ENCODE measurements around the gene PYURF.

PYURF gene, protein sequence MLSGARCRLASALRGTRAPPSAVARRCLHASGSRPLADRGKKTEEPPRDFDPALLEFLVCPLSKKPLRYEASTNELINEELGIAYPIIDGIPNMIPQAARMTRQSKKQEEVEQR

DNA sequence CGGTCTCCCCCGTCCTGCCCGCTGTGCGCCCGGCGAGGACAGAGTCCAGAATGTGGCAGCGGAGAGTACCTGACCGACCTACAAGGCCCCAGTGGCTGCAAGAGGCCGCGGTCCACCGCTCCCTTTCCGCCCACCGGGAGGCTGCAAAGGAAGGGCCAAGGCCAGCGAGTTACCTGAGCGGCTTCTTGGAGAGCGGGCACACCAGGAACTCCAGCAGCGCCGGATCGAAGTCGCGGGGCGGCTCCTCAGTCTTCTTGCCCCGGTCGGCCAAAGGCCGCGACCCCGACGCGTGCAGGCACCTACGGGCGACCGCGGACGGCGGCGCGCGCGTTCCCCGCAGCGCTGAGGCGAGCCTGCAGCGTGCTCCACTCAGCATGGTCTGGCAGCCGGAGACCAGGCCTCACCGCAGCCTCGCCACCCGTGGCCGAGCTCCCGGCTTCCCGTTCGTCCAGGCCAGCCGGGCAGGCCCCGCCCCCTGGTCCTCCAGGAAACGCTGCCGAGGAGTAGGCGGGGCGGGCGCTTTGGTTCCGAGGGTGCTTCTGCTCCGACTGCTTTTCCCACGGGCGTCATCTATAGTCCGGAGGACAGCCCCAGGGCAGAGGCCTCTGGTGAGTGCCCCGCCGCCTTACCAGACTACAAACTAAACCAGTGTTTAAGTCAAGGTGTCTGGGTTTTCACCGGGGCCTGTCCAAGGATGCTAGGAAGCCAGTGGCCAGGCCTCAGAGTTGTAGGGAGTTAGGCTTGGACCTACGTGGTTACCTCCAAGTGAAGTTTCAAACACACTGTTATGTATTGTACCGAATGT is at the start of gene PYURF:
TSS of gene PYURF (minus strand) at position 452 of the 805 bp plus-strand sequence. CDS start at position 376, 76 bp downstream.
- DNase-seq (ENCODE audit: low read depth), result peak; percentile 61

DNA sequence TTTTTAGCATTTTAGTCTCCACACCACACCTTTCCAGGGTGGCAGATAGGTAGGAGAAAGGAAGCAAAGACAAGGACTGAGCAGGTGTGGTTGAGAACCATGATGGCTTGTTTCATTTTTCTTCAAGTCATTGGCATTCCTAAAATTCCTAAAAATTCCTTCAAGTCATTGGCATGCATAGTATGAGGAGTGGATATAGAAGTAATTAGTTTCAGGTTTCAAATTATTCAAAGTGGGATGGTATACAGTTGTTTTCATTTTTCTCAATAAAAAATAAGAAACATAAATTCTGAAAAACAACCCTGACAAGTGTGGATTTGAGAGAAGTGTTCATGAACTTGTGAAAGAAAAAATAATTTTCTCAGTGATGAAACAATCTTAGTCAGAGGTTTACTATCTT is 46.4 kb upstream of the PYURF start:
- no peak for DNase-seq (ENCODE audit: low read depth)

DNA sequence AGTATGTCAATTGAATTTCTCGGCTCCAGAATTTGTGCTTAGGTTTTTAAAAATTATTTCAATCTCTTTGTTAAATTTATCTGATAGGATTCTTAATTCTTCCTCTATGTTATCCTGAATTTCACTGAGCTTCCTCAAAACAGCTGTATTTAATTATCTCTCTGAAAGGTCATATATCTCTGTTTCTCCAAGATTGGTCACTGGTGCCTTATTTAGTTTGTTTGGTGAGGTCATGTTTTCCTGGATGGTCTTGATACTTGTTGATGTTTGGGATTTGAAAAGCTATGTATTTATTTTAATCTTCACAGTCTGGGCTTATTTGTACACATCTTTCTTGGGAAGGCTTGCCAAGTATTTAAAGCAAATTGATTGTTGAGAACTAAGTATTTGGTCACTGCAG is 44.0 kb upstream of the PYURF start:
- DNase-seq (ENCODE audit: low read depth), result no peak

DNA sequence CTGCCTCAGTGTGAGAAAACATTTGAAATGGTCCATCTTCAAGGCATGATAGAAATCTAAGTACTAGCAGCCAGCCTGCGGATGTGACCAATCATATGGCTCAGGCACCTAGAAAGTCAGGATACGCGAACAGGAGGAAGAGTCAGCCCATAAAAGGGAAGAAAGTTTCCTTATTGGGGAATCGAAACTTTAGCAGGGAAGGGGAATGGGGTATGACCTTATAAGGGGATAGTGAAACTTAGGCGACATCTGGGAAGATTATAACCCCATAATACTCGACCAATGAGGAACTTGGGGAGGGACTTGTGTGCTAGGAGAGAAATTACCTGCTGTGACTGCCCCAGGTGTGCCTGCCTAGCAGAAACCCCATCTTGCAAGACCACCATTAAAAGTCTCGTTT is 26.2 kb upstream of the PYURF start:
- no peak for DNase-seq (ENCODE audit: low read depth)

DNA sequence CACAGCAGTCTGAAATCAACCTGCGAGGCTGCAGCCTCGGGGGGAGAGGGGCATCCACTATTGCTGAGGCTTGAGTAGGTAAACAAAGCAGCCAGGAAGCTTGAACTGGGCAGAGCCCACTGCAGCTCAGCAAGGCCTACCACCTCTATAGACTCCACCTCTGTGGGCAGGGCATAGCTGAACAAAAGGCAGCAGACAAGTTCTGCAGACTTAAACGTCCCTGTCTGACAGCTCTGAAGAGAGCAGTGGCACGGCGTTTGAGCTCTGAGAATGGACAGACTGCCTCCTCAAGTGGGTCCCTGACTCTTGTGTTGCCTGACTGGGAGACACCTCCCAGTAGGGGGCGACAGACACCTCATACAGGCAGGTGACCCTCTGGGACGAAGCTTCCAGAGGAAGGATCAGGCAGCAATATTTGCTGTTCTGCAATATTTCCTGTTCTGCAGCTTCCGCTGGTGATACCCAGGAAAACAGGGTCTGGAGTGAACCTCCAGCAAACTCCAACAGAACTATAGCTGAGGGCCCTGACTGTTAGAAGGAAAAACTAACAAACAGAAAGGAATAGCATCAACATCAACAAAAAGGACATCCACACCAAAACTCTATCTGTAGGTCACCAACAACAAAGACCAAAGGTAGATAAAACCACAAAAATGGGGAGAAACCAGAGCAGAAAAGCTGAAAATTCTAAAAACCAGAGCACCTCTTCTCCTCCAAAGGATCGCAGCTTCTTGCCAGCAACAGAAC is 15.9 kb upstream of the PYURF start:
- peak; percentile 47 for DNase-seq (ENCODE audit: low read depth)

DNA sequence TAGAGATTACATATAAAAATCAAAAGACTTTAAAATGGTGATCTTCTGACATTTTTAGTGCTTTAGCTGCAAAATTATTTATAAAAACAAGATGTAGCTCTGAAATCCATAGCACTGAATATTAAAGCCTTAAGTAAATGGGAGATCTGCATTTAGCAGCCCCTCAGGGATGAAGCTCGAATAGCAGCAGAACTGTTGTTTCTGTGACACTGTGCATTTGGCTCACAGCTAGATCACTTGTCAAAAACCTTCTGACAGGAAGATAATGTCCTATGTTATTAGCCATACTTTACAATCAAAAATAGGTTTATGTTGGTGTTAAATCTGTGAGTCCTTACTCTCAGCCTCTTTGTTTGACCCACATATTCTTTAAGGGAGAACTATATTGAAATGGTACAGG is 14.1 kb upstream of the PYURF start:
- no peak for DNase-seq (ENCODE audit: low read depth)

DNA sequence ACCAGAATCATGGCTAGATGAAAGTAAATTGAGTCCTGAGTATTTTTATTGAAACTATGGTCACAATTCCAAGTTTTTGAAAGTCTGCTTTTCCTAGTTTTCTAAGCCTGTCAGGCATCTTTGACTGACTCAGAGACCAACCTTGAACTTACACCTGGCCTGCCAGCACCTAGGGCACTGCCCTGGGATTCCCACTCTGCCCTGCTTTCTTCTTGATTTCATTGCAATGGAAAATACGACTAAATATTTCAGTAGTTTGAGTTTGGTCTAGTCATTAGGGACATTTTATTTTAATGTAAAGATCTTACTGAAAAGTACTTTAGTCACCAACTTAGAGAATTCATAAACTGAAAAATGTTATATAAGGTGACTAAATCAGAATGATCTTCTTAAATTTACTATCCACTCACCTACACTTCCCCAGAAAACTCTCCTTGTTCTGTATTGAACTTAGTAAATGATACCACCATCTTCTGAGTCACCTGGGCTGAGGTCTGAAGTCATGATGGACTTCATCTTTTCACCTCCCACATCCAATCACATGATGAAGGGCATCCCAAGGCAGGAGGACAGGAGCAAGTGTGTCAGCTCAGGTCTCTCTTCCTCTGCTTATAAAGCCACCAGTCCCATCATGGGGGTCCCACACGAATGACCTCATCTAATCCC is 11.6 kb upstream of the PYURF start:
- DNase-seq (ENCODE audit: low read depth), result no peak

DNA sequence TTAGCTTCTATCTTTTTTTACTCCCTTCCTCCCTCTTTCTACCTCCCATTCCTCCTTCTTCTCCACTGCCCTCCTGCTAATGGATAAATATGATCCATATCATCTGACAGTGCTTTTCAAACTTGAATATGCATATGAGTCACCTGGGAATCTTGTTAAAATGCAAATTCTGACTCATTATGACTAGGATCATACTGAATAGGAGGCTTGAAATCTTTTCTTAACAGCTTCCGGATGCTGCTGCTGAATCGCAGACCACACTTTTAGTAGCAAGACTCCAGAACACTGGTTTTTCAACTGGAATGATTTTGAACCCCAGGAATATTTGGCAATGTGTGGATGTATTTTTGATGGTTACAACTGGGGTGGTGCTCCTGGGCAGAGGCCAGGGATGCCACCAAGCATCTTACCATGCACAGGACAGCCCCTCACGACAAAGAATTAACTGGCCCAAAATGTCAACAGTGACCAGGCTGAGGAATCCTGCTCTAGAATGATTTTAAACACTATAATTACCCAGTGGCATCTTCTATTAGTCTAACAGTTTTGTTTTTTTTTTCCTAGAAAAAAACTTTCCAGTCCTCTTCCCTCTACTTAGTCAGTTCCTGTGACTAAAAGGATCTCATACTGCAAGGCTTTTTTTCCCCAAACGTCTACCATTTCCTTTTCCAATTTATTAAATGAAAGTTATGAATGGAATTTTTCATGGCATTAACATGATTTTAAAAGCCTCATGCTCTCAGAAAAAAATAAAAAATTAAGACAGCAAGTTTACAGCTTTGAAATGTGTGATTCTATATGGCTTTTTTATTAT is 10.6 kb upstream of the PYURF start:
- no peak for DNase-seq (ENCODE audit: low read depth)

DNA sequence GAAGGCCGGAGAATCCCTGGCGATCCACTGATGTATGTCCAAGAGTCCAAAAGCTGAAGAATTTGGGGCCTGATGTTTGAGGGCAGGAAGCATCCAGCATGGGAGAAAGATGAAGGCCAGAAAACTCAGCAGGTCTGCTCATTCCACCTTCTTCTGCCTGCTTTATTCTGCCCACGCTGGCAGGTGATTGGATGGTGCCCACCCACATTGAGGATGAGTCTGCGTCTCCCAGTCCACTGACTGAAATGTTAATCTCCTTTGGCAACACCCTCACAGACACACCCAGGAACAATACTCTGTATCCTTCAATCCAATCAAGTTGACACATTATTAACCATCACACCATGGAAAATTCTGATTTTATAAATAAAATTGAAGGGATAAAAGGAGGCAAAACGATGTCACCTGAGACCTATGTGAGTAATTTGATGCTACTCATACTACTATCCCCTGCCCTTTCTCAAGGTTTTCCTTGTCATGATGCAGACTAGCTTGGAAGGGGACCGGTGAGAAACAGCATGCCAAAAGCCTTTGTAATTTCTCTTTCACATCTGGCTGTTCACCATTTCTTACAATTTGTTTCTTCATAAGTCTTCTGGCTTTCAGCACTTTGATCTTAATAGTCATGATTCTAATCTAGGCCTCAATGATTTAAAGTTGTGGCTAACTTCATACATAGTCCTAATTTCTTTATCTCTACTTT is 9.7 kb upstream of the PYURF start:
- no peak for DNase-seq (ENCODE audit: low read depth)

DNA sequence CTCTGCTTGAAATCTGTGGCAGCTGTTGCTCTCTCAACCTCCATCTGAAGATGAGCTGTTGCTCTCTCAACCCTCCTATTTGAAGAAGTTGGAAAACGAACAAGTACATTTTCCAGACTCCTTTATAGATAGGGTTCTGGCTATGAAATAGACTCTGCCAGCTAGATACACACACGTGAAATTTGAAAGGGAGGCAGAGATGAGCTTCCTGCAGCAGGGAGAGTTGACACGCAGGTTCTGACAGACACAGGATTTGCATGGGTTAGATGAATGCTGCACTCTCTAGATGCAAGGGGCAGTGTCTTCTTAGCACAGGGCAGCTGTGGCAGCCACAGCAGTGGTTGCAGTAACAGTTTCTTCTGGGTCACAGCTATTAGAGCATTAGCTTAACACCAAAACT is 8.0 kb upstream of the PYURF start:
- no peak for DNase-seq (ENCODE audit: low read depth)

DNA sequence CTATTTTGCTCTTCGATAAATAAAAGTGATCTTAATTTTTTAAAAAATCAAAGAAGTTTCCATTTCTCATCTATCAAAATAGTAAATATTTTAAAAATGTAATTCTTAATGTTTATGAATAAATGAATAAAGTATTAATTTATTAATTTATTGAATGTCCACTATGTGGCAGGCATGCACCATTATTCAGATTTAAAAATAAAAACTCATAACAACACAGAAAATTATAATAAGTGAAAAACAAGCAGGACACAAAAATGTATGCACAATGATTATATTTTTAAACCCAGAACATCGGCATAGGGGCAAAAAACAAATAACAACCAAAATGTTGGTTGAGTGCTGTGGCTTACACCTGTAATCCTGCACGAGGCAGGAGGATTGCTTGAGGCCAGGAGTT is 5.3 kb upstream of the PYURF start:
- no peak for DNase-seq (ENCODE audit: low read depth)

DNA sequence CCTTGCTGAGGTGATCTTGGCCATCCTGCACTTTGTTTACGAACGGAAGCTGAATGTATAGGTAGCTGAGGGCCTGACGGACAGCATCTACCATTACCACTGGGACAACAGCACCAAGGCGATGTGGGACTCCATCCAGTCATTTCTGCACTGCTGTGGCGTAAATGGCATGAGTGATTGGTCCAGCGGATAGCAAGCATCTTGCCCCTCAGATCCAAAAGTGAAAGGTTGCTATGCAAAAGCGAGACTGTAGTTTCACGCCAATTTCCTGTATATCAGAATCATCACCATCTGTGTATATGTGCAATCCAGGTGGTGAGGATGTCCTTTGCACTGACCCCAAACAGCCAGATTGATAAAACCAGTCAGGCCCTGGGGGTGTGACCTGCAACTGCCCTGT is 4.2 kb upstream of the PYURF start:
- no peak for DNase-seq (ENCODE audit: low read depth)

DNA sequence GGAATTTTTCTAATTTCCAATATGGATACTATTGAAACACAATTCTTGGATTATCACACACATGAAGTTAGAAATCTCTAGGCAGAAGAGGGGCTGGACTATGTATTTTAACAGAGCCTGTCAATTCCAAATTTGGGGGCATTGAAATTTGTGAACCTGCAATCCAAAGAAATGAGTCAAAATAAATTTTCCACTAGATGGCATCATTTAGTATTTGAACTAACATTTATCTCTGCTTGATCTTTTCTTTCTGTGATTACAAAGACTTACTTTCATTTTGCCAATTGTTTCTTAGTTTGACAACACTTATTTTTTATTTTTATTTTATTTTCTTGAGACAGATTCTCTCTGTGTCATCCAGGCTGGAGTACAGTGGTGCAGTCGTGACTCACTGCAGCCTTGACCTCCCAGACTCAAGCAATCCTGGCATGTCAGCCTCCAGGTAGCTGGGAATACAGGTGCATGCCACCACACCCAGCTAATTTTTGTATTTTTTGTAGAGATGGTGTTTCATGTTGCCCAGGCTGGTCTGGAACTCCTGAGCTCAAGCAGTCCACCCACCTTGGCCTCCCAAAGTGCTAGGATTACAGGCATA is 2.7 kb upstream of the PYURF start:
- no peak for DNase-seq (ENCODE audit: low read depth)

DNA sequence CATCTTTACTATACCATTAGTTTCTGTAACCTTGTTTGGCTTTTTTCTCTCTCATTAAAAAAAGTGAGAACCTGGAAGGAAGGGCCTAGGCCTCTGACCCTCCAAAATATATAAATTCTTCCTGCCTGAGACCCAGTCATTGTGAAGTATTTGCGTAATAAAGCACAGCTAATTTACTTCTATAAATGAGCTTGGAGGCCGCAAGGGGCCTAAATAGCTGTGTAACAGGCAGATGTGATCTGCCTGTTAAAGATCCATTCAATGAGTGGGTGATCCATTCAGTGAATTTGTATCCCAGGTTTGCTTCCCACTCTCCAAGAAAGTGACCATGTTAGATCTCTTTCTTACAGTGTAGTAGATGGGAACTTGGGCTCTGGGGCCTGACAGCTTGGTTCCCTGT is 595 bp upstream of the PYURF start:
- DNase-seq (ENCODE audit: low read depth), result no peak

DNA sequence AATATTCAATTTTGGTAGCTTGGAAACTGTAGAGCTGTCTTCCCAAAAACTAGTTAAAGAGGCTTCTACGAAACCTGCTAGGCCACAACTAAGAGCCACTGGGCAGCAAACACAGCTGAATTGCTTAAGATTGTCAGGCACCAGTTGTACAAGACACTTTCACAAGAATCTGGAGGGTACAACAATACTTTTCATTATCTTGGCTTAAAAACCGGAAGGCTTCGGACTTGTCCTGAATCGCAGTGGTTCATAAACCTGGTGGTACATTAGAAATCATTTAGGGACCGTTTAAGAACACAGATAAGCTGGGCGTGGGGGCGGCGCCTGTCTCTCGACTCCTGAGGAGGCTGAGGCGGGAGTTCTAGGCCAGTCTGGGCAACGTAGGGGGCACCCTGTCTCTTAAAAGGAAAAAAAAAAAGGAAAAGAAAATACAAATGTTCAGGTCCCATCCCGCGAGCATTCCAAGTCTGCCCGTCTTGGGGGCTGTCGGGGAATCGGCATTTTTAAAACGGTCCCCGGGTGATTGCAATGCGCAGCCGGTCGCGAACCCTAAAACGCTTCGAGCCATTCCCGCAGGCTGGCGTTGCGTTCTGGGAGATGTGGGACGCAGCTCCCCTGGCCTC is 763 bp downstream of the PYURF start:
- DNase-seq (ENCODE audit: low read depth), result no peak

DNA sequence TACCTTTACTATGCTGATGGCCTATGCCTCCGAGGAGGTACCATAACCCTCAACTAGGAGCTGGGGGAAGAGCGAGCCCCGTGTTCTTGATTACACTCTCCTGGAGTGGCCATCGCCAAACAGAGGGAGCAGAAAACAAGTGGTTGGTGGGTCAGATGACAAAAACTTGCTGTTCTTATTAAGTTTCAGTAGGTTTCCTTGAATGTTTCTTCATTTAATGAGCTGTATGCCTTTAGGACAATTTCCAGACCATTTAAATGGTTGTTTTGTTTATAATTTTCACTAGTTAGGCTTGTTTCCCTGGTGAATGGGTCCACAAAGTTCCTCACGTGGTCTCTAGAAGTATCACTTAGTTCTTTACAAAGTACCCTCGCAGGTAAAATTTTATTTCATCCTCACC is 4.7 kb downstream of the PYURF start:
- DNase-seq (ENCODE audit: low read depth), result no peak

DNA sequence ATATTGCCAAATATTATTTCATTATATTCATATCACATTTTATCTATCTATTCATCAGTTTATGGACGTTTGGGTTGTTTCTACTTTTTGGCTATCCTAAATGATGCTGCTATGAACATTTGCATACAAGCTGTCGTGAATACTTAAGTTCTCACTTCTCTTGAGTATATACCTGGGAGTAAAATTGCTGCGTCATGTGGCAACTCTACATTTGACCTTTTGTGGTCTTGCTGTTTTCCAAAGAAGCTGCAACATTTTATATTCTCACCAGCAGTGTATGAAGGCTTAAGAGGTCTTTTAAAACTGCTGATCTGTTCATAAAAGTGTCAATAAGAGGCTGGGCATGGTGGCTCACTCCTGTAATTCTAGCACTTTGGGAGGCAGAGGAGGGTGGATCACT is 5.8 kb downstream of the PYURF start:
- no peak for DNase-seq (ENCODE audit: low read depth)

DNA sequence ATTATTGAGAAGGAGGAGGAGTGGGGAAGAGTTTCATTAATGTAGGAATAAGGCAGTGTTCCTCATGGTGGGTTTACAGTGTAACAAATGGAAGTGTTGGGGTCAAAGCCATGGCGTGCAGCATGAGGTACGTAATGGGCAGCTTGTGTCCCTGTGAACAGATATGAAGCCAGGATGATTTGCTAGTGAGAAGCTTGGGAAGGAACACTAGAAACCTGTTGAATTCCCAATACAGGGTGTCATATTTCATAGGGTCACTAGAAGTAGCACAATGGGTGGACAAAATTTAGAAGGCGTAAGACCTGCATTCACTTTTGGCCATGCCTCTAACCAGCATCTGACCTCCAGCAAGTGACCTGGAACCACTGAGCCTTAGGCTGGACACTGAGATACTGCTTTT is 6.8 kb downstream of the PYURF start:
- DNase-seq (ENCODE audit: low read depth), result no peak

DNA sequence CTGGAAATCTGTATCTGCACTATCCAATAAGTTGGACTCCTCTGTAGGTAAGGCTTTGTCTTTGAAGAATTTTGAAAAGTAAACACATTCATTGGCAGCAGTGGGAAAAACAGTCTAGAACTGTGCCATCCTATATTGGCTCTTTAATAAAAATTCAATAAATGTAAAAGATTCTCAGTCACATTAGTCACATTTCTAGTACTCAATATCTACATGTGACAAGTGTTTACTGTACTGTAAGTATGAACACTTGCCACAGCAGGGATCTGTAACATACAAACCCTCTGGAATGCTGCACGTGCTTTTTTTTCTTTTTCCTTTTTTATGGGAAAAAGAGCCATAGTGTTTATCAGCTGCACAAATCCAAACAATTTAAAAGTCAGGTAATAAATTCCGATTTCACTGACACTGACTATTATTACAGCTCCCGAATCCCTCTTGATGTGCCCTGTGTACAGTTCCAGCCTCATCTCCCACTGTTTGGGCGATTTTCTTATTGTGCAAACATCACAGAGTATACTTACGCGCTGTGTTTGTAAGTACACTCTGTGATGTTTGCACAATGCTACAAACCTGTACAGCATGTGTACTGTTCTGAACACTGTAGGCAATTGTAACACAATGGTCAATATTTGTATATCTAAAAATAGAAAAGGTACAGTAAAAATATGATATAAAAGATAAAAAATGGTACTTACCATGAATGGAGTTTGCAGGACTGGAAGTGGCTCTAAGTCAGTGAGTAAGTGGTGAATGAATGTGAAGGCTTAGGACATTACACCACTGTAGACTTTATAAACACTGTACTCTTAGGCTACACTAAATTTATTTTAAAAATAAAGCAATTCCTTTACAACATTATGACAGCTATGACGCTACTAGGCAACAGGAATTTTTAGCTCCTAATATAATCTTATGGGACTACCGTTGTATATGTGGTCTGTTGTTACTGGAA is 8.7 kb downstream of the PYURF start:
- DNase-seq (ENCODE audit: low read depth), result no peak

Measured in activated T-helper 1 cell treated with Interleukin-2 at 50 U/mL for 16 hours (primary cell).